Measurements from ENCODE around the gene DNLZ.
"Not testable (repeated sequence)": the region's sequence is repeated elsewhere in the genome, so short reads cannot be mapped to it uniquely, and the experiment has no call there.

Gene DNLZ

DNA sequence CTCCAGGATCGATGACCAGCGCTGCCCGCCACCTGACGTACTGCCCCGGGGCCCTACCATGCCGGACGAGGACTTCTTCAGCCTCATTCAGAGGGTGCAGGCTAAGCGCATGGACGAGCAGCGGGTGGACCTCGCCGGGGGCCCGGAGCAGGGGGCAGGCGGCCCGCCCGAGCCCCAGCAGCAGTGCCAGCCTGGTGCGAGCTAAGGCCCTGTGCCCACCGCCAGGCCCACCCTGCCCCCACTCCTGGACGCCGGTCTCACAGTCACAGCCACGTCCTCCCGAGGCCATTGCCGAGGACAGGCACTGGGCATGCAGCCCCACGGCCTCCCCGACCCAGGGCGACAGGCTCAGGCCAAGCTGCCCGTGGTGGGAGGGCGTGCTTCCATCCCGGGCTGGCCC, 5.5 kb downstream of the DNLZ start:
- DNase-seq, result no peak

DNA sequence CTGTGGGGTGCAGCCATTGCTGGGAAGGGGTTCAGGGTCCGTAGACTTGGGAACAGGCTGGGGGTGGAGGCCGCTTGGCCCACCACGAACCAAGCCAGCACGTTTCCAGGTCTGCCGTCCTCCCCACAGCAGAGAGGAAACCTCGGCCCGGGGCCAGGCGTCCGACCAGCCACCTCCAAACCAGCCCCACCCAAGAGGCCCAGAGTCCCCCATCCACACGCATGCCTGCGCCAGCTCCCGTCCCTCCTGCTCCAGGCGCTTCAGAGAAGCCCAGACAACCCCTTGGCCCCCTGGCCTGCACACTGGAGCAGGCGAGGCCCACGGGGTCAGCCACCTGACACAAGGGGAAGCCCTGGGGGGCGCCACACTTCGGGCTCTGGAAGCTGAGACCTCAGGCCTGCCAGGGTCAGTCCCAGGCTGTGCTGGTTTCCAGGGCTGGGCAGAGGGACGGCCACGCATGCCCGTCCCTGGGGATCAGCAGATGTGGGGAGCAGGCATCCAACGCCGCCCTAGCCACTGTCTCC, 6.3 kb downstream of the DNLZ start:
- DNase-seq, result no peak

DNA sequence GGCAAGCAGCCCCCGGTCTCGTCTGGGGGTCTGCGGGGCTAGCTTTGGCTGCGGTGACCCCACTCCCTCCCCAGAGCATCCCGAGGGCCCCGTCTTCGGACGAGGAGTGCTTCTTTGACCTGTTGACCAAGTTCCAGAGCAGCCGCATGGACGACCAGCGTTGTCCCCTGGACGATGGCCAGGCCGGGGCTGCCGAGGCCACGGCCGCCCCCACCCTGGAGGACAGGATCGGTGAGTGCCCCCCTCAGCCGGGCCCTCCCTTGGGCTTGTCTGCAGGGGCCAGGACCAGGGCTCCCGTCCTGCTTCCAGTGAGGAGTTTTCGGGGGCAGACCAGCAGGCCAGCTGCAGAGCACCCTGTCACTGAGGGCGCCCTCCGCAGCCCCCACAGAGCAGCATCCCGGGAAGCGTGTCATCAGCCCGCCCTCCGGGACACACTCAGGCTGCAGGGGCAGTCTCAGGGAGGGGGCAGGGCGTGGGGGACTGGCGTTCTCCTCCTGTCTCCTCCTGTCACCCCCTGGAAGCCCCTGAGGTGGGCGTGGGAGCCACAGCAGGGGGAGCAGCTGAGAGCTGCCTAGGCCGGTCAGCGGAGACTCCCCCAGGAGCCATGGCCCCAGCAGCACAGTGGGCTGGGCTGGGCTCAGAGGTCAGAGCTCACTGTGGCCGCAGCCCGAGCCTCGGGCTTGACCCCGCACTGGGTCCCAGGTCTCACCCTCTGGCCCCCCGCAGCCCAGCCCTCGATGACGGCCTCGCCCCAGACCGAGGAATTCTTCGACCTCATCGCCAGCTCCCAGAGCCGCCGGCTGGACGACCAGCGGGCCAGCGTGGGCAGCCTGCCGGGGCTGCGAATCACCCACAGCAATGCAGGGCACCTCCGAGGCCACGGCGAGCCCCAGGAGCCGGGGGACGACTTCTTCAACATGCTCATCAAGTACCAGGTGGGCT, 7.7 kb downstream of the DNLZ start:
- DNase-seq, result no peak

DNA sequence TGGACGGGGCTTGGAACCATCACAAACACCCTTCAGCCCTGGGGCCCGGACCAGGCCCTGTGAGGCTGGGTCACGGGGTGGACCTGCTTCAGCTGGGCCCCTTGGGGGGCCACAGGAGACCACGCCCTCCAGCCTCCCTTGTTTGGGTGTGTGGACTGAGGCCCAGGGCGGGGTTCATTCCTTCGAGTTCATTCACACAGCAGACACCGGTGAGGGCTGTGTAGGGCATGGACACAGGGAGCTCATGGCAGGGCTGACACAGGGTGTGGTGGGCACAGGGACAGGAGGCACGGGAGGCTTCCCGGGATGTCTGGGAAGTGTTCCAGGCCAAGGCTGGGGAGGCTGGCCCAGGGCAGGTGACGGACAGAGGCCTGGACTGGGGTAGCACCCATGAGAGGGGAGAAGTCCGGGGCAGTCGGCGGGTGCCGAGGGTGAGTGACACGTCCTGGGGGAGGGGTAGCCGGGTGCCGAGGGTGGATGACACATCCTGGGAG, 8.9 kb downstream of the DNLZ start:
- peak; percentile 26 for DNase-seq

DNA sequence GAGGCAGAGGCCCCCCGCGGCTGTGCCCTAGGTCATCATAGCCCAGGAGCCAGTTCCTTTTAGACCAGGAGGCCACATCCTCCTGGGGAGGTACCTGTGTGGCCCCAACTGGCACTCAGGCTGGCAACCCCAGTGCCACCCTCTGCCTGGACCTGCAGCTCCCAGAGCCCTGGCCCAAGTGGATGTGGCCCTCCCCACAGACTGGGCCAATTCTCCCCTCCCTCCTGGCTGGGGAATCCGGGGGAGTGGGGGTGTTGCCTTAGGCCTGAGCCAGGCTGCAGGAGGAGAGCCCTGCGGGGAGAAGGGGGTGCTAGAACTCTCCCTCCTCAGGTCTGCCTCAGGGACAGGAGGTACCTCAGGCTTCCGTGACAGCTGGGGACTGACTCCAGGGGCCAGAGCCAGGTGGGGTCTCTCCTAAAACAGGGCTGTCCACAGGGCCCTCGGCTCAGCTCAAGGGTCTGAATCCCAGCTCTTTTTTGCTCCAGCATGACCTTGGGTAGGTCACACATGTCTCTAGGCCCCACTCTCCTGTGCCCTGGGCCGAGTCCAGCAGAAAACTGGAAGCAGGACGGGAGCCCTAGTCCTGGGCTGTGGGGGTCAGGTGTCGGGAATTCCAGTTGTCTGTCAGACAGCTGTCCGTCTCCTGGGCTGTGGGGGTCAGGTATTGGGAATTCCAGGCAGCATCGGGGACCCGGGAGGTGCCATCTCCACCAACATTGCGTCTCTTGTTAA, 9.6 kb downstream of the DNLZ start:
- no peak for DNase-seq

DNA sequence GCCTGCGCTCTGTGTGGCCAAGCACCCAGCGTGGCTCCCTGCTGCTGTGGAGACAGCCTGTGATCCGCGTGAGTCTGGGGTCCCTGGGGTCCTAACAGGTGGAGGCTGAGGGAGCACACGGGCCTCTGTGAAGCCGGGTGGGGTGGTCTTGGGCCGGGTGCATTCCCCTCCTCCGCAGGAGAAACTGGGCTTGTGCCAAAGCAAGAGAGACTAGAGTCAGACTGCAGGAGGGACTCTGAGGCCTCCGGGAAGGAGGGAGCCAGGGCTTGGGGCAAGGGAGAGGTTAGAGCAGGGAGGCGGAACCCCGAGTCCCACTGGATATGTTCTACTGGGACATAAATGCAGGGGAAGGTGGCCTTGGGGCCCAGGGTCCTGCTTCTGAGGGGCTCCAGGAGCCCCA, 10.5 kb downstream of the DNLZ start:
- no peak for DNase-seq

DNA sequence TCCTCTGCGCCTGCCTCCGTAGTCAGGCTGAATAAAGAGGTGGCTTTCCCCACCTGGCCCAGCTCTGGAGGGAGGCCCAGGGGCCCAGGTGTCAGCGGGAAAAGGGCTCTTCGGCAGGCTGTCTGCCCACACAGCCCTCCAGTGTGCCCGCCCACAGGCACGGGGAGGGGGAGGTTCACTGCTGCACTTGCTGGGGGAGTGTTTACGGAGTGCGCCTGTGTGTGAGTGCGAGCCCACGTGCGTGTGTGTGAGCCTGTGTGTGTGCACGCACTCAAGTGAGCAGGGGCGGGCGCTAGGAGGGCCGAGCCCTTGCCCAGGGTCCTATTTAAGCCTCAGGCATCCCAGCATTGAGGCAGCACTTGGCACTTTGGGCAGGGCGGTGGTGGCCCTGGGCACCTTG, 10.9 kb downstream of the DNLZ start:
- DNase-seq, result no peak

DNA sequence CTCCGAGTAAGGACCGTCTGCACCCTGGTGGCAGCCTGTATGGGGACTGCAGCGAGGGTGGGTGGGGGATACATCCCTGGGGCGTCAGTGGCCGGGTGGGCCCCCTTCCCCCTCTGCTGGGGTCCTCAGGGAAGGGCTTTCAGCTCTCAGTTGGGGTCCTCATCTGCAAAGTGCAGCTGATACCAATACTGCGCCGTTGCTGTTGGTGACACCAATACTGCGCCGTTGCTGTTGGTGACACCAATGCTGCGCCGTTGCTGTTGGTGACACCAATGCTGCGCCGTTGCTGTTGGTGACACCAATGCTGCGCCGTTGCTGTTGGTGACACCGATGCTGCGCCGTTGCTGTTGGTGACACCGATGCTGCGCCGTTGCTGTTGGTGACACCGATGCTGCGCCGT, 11.7 kb downstream of the DNLZ start:
- DNase-seq, result not testable (repeated sequence)

DNA sequence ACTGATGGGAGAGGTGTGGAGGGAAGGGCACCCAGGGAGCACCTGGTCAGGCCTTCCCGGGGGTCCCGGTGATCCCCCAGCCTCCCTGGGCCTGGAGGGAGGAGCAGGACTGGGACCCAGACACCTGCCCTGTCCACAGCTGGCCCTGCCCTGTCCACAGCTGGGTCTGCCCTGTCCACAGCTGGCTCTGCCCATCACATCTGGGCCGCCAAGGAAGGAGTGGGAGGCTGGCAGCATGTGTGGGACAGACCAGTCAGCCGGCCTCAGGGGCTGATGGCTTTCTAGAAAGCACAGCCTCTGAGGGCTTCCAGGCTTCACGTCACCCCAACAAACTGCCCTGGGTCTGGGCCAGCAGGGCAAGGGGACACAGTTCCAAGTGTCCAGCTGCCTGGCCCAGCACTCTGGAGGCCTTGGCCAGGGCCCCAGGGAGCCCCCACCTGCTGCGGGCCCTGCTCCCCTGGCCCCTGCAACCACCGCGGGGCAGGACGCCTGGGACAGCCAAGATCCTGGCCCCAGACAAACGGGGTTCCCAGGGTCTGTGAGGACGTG, 12.2 kb downstream of the DNLZ start:
- DNase-seq, result no peak

DNA sequence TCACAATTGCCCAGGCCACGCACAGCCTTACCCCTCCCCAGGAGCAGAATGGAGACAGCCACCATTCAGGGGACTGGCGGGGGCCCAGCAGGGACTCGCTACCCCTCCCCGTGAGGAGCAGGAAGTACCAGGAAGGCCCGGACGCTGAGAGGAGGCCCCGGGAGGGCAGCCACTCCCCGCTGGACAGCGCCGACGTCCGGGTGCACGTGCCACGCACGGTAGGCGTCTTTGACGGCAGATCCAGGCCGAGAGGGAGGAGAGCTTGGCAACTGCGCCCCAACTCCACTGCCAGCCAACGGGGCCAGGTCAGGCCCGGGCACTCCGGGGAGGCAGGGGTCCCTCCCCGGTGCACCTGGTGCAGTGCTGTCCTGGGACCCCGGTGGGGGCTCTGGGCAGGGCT, 14.0 kb downstream of the DNLZ start:
- no peak for DNase-seq

DNA sequence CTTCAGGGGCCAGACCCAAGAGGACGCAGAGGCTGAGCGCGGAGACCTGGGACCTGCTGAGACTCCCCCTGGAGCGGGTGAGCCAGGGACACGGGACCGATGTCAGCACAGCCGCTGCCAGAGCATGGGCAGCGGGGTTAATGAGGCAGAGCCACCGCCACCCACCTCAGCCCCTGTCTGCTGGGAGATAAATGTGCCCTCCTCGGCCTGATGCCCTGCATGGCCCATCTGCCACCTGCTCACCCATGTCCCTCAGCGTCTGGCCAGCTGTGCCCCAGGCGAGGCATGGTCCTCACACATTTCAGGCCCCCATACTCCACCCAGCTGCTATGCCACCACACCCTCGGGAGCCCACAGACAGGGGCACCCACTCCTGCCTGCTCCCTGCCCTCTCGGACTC, 14.9 kb downstream of the DNLZ start:
- no peak for DNase-seq

DNA sequence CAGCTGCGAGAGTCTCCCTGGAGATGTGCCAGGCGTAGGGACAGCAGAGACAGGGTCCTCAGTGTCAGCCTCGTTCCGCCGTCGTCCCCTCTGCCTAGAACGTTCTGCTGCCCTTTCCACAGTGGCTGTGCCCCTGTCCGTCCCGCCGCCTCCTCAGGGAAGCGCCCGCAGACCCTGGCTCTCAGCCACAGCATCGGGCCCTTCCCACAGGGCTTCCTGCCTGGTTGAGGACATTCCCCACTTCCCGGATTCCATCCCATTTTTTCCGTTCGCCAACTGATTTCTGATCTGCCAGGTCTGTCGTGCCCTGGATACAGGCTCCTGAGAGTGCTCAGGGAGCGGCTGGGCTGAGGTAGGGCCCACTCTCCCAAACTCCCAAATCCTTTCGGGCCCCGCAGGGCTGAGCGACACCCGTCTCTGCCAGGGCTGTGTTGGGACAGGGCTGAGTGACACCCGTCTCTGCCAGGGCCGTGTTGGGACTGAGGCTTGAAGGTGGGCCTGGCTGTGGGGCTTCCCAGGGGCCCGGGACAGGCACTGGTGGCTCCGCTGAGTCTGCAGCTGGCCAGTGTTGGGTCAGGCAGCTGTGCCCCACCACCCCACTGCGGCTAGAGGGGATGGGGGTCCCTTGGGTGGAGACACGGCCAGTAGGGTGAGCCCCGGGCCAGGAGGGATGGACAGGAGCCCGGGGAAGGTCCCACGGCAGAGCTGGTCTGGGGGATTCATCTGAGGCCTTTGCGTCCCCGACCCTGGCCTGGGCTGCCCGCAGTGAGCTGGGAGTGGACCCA, 15.9 kb downstream of the DNLZ start:
- DNase-seq, result no peak

DNA sequence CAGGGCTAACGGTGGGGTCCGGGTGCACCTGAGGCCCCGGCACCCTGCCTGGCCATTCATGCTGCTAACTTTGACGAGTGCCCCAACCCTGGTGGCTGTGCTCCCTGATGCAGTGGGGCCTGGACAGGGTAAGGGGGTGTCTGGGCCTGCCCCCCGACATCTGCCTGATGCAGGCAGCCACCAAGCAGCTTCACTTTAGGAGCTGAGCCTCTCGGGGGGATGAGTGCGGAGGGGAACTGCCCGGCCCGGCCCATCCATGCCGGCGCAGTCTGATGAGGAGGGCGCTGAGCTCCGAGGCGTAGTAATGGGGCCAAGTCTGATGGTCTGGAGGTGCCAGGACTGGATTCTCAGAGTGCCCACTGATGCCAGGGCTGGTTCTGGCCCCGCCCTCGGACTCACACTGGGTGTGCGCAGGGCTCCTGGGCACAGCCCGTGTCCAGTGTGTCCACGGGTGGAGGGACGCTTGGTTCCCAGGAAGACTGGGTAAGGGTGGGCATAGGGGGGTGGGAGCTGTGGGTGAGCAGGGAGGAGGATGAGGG, 16.5 kb downstream of the DNLZ start:
- no peak for DNase-seq

DNA sequence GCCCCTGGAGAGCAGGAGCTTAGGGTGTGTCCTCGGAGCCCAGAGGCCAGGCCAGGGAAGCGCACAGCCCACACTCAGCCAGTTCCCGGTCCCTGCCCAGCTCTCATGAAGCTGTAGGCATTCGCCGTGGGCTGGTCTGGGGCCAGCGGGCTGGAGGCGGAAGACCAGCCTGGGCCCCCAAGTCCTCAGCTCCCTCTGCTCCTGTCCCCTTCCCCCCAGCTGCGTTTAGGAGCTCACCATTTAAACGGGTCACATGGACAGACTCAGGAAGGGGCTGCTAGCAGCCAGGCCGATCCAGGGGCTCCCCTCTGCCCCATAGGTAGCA, 17.4 kb downstream of the DNLZ start:
- DNase-seq, result no peak

DNA sequence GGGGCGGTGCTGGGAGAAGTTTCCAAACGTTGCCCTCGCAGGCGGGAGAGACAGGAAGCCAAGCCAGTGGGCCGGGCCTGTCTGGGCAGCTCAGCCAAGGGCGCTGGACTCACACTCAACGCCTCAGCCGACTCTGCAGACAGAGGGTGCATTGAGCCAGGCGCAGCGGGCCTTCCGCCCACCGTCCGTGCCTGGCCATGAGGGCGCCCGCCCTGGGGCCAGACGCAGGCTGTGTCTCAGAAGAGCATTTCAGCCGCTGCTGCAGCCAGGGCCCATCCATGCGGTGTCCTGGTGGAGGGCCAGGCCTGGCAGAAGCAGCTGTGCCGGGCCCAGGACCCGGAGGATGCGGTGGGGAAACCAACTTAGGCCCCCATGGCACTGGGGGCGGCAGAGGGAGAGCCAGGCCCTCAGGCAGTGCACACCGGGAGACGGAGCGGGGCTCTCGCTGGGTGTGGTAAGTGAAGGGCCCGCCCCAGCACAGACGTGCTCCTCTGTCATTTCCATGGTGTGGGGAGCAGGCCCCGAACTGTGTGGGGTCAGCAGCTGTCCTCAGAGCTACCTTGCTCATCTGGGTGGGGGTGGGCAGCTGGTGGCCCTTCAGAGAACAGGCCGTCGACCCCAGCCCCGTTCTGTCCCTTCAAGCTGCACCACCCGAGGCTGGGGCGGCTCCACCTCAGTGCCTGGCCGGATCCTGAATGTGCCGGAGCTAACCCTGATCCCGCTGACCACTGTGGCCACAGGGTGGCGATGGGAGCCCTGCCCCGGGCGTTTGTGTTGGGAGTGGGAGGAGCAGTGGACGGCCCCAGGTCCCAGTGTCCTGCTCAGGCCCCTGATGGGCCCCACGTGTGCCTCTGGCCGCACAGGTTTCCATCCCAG, 18.0 kb downstream of the DNLZ start:
- no peak for DNase-seq

DNA sequence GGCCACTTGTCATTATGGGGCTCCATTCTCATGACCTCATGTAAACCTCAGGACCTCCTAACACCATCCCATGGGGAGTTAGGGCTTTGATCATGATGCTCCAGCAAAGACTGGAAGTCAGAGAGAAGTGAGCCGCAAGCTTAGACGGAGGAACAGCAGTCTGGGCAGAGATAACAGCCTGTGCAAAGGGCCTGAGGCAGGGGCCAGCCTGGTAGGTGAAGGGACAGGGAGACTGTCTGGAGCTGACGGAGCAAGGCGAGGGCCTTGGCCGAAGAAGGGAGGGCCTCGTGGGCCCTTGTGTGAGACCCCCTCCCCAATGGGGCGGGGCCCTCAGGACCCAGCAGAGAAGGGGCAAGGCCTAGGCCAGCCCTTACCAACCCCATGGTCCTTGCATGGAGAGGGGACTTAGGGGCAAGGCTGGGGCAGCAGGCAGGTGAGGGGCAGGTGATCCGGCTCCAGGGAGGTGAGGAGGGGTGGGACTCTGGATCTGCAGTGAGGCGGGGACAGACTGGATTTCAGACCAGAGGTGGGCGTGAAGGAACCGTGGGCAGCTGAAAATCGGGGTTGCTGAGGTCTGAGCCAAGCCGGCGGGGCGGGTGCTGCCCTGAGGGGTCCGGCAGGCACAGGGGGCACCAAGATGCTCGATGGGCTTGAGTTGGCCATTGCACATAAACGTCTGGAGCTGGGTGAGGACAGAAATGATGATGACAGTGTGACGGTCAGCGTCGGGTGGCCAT, 18.8 kb downstream of the DNLZ start:
- DNase-seq, result no peak

DNA sequence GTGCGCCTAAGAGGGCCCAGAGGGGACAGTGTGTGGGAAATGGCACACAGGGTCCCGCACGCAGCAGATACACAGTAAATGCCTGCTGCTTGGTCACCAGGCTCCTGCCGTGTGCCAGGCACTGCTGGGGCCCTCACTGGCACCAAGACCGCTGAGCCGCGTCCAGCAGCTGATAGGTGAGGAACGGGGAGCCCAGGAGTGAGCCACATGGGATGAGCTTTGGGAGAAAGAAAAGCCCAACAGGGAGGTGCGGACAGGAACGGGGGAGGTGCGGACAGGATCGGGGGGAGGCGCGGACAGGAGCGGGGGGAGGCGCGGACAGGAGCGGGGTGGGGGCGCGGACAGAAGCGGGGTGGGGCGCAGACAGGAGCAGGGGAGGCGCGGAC, 19.7 kb downstream of the DNLZ start:
- DNase-seq, result no peak

DNA sequence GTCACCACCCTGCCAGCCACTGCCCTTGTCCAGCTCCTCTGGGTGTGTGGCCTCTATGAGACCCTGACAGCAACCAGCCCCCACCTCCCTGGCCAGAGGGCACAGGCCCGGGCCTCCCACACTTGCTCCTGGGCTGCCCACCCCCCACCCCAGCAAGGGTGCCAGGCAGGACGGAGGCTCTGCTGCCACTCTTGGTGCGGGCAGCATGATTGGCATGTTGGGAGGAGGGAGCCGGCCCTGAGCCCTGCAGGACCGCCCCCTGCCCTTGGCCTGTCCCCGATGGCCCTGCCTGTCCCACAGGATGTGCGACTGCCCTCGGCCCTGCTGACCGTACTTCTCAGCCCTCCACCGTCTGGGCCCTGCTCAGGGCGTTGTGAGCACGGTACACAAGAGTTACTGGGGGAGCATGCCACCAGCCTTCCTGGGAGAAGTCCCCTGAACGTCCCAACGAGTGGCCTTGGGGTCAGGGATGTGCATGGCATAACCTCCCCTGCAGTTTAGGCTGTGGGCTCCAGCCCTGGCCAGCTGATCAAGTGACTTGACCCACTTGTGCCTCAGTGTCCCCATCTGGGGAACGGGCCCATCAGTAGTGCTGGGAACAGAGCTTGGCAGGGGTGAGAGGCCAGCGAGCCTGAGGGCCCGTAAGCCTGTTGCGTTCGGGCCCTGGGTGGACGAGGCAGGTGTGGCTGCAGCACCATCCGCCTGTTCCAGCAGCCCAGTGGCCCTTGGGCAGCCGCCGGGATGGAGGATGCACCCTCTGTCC, 20.2 kb downstream of the DNLZ start:
- DNase-seq, result peak; percentile 25

DNA sequence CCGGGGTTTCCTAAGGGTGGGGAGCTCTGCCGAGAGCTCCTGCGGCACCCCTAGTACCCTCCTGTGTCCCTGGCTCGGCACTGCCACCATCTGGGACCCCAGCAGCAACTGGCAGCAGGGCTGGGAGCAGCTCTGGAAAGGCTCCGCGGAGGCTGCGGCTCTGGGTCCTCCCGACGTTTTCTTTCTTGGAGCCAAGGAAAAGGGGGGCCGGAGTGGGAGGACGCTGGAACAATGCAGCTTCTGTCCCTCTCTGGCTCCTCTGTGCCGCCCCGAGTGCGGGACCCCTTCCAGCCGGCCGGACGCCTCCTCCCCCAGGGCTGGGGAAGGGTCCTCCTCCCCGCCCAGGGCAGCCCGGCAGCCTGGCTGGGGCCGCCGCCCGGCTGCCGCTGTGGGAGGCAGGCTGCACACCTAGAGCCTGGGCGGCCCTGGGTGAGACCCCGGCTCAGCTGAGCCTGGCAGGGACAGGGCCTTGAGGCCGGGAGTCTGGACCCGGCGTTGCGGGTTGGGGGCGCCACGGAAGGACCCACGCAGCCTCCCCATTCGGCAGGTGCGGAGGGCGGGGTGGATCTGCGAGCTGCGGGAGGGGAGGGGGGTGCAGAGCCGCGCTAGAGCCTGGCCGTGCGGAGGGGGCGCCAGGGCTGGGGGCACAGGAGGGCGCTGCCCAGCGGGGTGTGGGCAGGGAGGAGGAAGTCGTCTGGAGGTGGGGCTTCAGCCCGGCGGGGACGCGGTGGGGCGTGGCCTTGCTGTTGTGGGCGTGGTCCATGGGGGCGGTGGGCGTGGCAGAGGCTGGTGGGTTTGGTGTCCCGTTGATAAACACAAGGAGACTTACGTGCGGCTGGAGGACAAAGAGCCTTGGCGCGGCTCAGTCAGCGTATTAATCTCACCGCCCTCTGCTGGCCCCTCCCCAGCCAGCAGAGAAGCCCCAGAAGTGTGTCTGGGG, 21.1 kb downstream of the DNLZ start:
- peak; percentile 96 for DNase-seq
